Measurements from ENCODE around the gene FRS3.

FRS3 gene

GRCh38 chr6:41744236-41744787, 35.4 kb downstream of the FRS3 start:
- no peak overlapping the region for H3K4me3 ChIP-seq (ENCODE audit: control insufficient read depth, low read depth, low read length)
- DNase-seq (ENCODE audit: low read depth), result no peak
- no peak for TF ChIP-seq CTCF (IDR thresholded peaks at IDR 0.05; ENCODE audit: control insufficient read depth, insufficient read depth, low read depth, low read length, missing control alignments)

DNA sequence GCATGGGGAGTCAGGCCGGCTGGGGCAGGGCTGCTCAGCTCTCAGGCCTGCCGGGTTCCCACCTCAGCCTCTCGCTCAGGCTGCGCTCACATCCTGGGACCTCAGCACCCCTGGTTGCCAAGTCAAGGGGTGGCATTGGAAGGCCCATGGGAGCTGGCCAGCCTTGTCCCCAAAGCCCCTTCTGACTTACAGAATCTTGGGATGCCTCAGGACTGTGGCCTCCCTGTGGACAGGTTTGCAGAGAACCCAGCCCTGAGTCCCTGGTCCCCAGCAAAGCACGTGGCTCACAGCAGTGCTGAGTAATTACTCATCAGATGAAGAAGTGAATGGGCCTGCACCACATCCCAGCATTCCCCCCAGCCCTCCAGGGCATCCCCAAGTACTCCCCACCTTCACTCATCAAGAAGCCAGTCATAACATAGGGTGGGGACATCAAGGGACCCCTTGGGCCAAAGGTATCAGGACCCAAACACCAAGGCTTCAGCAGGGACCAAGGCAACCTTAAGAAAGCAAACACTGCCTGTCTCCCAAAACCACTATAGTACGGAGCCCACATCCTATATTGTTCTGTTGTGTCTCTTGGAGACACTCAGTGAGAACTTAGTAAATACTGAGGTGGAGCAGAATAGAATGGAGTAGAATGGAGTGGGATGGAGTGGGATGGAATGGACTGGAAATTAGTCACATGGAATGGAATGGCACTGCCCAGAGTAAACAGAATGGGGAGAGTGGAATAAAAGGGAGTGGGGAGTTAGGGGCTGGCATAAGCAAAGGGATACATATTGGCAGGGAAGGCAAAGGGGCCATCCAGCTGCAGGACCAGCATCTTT, 36.1 kb downstream of the FRS3 start:
- no peak overlapping the region for H3K4me3 ChIP-seq (ENCODE audit: control insufficient read depth, low read depth, low read length)
- no peak for TF ChIP-seq CTCF (IDR thresholded peaks at IDR 0.05; ENCODE audit: control insufficient read depth, insufficient read depth, low read depth, low read length, missing control alignments)

GRCh38 chr6:41741625-41742490, 37.8 kb downstream of the FRS3 start:
- no peak for DNase-seq (ENCODE audit: low read depth)
- H3K4me3 ChIP-seq (ENCODE audit: control insufficient read depth, low read depth, low read length), result no peak overlapping the region
- TF ChIP-seq CTCF (IDR thresholded peaks at IDR 0.05; ENCODE audit: control insufficient read depth, insufficient read depth, low read depth, low read length, missing control alignments), result no peak

More for the DNA sequence above, 36.1 kb downstream of the FRS3 start:
- no peak for DNase-seq (ENCODE audit: low read depth)

- no peak for TF ChIP-seq CTCF (IDR thresholded peaks at IDR 0.05; ENCODE audit: control insufficient read depth, insufficient read depth, low read depth, low read length, missing control alignments)
- H3K4me3 ChIP-seq (ENCODE audit: control insufficient read depth, low read depth, low read length), result no peak overlapping the region
- DNase-seq (ENCODE audit: low read depth), result no peak
Observed at GRCh38 chr6:41740366-41741162, 39.1 kb downstream of the FRS3 start.

DNA sequence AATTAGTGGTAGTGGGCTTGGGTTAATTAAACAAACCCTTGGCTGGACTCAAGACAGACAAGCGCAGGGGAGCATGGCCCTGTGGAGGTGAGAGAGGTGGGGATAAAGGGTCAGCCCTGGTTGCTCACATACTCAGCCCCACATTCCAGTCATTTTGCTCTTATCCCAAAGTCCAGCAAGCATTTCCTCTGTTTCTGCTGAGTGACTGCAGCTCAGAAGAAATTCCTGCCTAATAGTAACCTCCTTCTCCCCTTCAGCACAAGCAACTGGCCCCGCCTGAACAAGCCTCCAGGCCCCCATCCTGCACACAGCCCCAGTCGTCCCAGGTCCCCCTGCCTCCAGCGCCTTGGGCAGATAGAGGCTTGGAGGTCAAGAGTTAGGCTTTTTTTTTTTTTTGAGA, 40.7 kb downstream of the FRS3 start:
- DNase-seq (ENCODE audit: low read depth), result no peak
- no peak for TF ChIP-seq CTCF (IDR thresholded peaks at IDR 0.05; ENCODE audit: control insufficient read depth, insufficient read depth, low read depth, low read length, missing control alignments)
- H3K4me3 ChIP-seq (ENCODE audit: control insufficient read depth, low read depth, low read length), result no peak overlapping the region

DNA sequence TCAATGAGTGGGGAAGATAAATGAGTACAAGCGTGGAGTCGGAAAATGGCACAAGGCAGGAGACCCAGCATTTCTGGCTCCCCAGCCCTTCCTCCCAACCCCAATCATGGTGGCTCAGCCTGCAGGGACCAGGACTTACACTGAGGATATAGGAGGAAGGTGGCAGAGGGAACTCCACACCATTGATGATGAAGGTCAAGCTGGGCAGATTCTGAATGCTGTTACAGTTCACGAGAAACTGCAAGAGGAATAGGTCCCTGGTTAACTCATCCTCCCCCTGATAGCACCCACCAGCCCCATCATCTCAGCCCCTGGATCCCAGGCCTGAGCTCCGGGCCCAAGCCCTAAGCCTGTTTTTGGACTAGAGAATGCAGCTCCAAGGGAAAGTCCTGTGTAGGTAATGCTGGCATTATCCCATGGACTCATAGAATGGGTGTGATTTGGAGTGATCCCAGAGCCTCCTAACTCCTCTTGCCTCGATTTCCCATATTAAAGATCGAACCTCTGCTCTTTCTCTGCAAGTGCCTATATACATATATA, 42.0 kb downstream of the FRS3 start:
- DNase-seq (ENCODE audit: low read depth), result no peak
- TF ChIP-seq CTCF (IDR thresholded peaks at IDR 0.05; ENCODE audit: control insufficient read depth, insufficient read depth, low read depth, low read length, missing control alignments), result no peak
- H3K4me3 ChIP-seq (ENCODE audit: control insufficient read depth, low read depth, low read length), result no peak overlapping the region

All from AG09309 (cell line).